GM10266 (cell line): ENCODE data around the gene AKAP10.
"Not testable (repeated sequence)": the region's sequence is repeated elsewhere in the genome, so short reads cannot be mapped to it uniquely, and the experiment has no call there.

Experiments used
- DNase-seq: peaks from one replicate; pipeline ENCODE4 v3.0.0; 2012; ENCODE audit errors: extremely low spot score
- CTCF ChIP-seq: IDR thresholded peaks from 2 replicates; pipeline ENCODE4 v1.5.1; 2012; ENCODE audit warnings: mild to moderate bottlenecking, low read depth; ENCODE audit not compliant: control insufficient read depth, insufficient read depth; ENCODE audit errors: missing control alignments

AKAP10 gene

GRCh38 chr17:19897090-19897837, 80.4 kb downstream of the AKAP10 start:
- TF ChIP-seq CTCF = no peak
- DNase-seq = no peak

- TF ChIP-seq CTCF = no peak
- no peak for DNase-seq
Observed at GRCh38 chr17:19896679-19897078, 80.9 kb downstream of the AKAP10 start.

- not testable (repeated sequence) for DNase-seq
Observed at GRCh38 chr17:19890554-19890953, 87.1 kb downstream of the AKAP10 start.

GRCh38 chr17:19890001-19890400, 87.6 kb downstream of the AKAP10 start:
- not testable (repeated sequence) for DNase-seq

GRCh38 chr17:19886116-19886515, 91.5 kb downstream of the AKAP10 start:
- no peak for DNase-seq
- TF ChIP-seq CTCF = no peak

- DNase-seq = no peak
- TF ChIP-seq CTCF = no peak
Observed at GRCh38 chr17:19883537-19884215, 94.0 kb downstream of the AKAP10 start.

GRCh38 chr17:19880393-19880792, 97.2 kb downstream of the AKAP10 start:
- no peak for TF ChIP-seq CTCF

GRCh38 chr17:19877364-19877945, 100.2 kb downstream of the AKAP10 start:
- no peak for DNase-seq
- no peak for TF ChIP-seq CTCF

More at GRCh38 chr17:19880393-19880792, 97.2 kb downstream of the AKAP10 start:
- DNase-seq = no peak
